ENCODE results near the gene MSRB1. TPM values are rescaled to one million over a fixed set of nuclear protein-coding genes. Genes with fewer than 3 reads are reported as not detected.

The MSRB1 gene
- total and polyA plus RNA-seq, 9 of the 15 experiments (the other 6 are each of a cell fraction or from before 2014, with no cell fraction given): 5.4 to 33.7 (median 25.7) TPM

DNA sequence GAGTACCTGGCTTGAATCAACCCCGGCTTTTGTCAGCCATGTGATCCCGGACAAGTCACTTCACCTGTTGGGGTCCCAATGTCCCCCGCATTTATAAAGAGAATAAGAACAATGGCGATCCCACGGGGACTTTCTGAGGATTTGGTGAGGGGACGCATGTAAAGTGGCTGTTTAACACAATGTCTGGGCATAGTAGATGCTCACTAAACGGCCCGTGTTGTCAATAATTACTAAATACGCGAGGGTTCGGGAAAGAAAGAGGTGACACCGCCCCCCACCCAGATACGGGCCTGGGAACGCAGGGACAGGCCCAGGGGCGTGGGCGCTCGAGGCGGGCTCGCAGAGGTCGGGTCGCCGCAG, 48.6 kb upstream of the MSRB1 start:
- Histone ChIP-seq H3K9ac (ENCODE audit: insufficient read depth in 1 of 2, low read depth in 2 of 2, low read length in 2 of 2) (peak overlapping the region; percentile 41 to 89), H3K27ac (ENCODE audit: extremely low read depth, low read depth, low read length) (peak overlapping the region; percentile 78), H4K20me1 (replicated peaks; ENCODE audit: control insufficient read depth, insufficient read depth, low read length) (no peaks in the 10 kb centered on the region; the same call in 1 of the 2 replicates), H2AFZ (ENCODE audit: low read depth, low read length) (peak overlapping the region; percentile 95), H3K36me3 (ENCODE audit: control insufficient read depth, insufficient read depth, low read length) (peaks cover 22% of the 10 kb centered on the region; the same call in 1 of the 3 replicates), H3K4me1 (replicated peaks in 1 of 2; ENCODE audit: control insufficient read depth in 2 of 2, insufficient read depth in 2 of 2, low read length in 2 of 2) (peaks cover 29 to 59% of the 10 kb centered on the region in 2 experiments), H3K79me2 (ENCODE audit: control insufficient read depth, insufficient read depth, low read length) (peaks cover 31% of the 10 kb centered on the region), H3K4me2 (ENCODE audit: insufficient read depth, low read length) (peak overlapping the region; percentile 69), H3K9me1 (ENCODE audit: control insufficient read depth, insufficient read depth, low read length) (no peaks in the 10 kb centered on the region), H3K27me3 (ENCODE audit: control insufficient read depth in 2 of 2, insufficient read depth in 2 of 2, low read length in 2 of 2) (no peaks in the 10 kb centered on the region), H3K9me3 (replicated peaks; ENCODE audit: control insufficient read depth, insufficient read depth, low read depth, low read length) (no peaks in the 10 kb centered on the region), H3K4me3 (no peak overlapping the region)
- 50% methylated on average over 16 of the region's 22 CpGs for WGBS (ENCODE audit: insufficient coverage, low coverage, missing lambda C conversion rate)
- FAIRE-seq: no peak
- in situ Hi-C loops (cut with MboI): no loop called here
- ChIA-PET POLR2A (interaction anchor here (0.5 to 5.5 kb wide), 3 partner anchors 14 to 26 kb away, joined by 3 to 50 read pairs (median 4); partner anchors contain the start of genes RNF151 and RPS2), CTCF (ENCODE audit: low intra/inter-chr PET ratio) (no interaction called here)
- peak; percentile 1; the same call in 1 of the 3 replicates for ATAC-seq
- BruUV-seq (replicated peaks): TSS peak; percentile 90
- intact Hi-C loops (cut with micrococcal nuclease): no loop called here
- DNase-seq (ENCODE audit: extremely low read depth in 1 of 4, low spot score in 3 of 4): no peak
- TF ChIP-seq U2AF1 (optimal IDR thresholded peaks at IDR 0.05; ENCODE audit: low read depth, low read length) (no peak), MTA3 (IDR thresholded peaks at IDR 0.05; ENCODE audit: borderline replicate concordance) (peak; percentile 72; the same call in 1 of the 2 replicates), RHOXF2B (CRISPR knock-in tag; conservative IDR thresholded peaks at IDR 0.05) (no peak), RBM25 (IDR thresholded peaks at IDR 0.05; ENCODE audit: low read depth, low read length, severe bottlenecking) (peak; percentile 78), ZBTB40 (IDR thresholded peaks at IDR 0.05) (peak; percentile 55; the same call in 1 of the 2 replicates), ZBTB40 (CRISPR knock-in tag; IDR thresholded peaks at IDR 0.05) (no peak), ZBTB1 (CRISPR knock-in tag; IDR thresholded peaks at IDR 0.05; ENCODE audit: borderline replicate concordance, low read depth) (0 out of 2 replicates have a peak, but pooled peaks have one; percentile 16), FOXM1 (IDR thresholded peaks at IDR 0.05; ENCODE audit: low read depth) (no peak), FOXM1 (CRISPR knock-in tag; IDR thresholded peaks at IDR 0.05; ENCODE audit: low read depth) (0 out of 2 replicates have a peak, but pooled peaks have one; percentile 13), SIN3B (IDR thresholded peaks at IDR 0.05; ENCODE audit: low read depth) (no peak), MCM2 (IDR thresholded peaks at IDR 0.05; ENCODE audit: low read depth) (no peak), ZNF12 (CRISPR knock-in tag; IDR thresholded peaks at IDR 0.05) (0 out of 2 replicates have a peak, but pooled peaks have one; percentile 26), ZNF197 (CRISPR knock-in tag; IDR thresholded peaks at IDR 0.05; ENCODE audit: low read depth) (no peak), CREB3 (tag; conservative IDR thresholded peaks at IDR 0.05; ENCODE audit: low read depth) (0 out of 2 replicates have a peak, but pooled peaks have one; percentile 26)
